WTC11 (cell line): ENCODE data around the gene IFNA16. TPM values are rescaled to one million over a fixed set of nuclear protein-coding genes. Genes with fewer than 3 reads are reported as not detected.
"Not testable (repeated sequence)": the region's sequence is repeated elsewhere in the genome, so short reads cannot be mapped to it uniquely, and the experiment has no call there.

Source experiments
- ATAC-seq: fragments of 200-7000 bp; cut with Tn5 transposase; 2 replicates; pipeline ENCODE4 v1.10.0; 2021; ENCODE audit warnings: mild to moderate bottlenecking, moderate library complexity
- Bru-seq: library from RNA; stranded (reverse); fragments of 400-500 nt; gene quantifications from one replicate; lab custom pipeline; 2021; lab: Mats Ljungman, UMichigan
- CTCF ChIA-PET: fragments of 300-600 bp; sonication (Branson Sonifier 250); formaldehyde crosslinking; loops from one replicate; lab custom pipeline; 2021; ENCODE audit warnings: antibody characterized with exemption; lab: Charles Lee
- POLR2A ChIA-PET: fragments of 350-600 bp; sonication (Branson Sonifier 250); formaldehyde crosslinking; loops from one replicate; lab custom pipeline; 2021; ENCODE audit warnings: antibody characterized with exemption; lab: Charles Lee
- DNase-seq: peaks from one replicate; pipeline ENCODE4 v3.0.0; 2021; ENCODE audit warnings: low spot score
- H3K27ac Mint-ChIP-seq: 2 replicates; pipeline ENCODE4 v1.8.0; 2021; ENCODE audit warnings: mixed read lengths
- H3K27me3 Mint-ChIP-seq: 2 replicates; pipeline ENCODE4 v1.8.0; 2021; ENCODE audit warnings: low read depth, mild to moderate bottlenecking, moderate library complexity, mixed read lengths
- H3K36me3 Mint-ChIP-seq: 2 replicates; pipeline ENCODE4 v1.8.0; 2021; ENCODE audit warnings: mixed read lengths
- H3K4me1 Mint-ChIP-seq: 2 replicates; pipeline ENCODE4 v1.8.0; 2022; ENCODE audit warnings: mixed read lengths
- H3K4me3 Mint-ChIP-seq: 2 replicates; pipeline ENCODE4 v1.8.0; 2021; ENCODE audit warnings: mild to moderate bottlenecking, moderate library complexity, mixed read lengths
- H3K9me3 Mint-ChIP-seq: 2 replicates; pipeline ENCODE4 v1.8.0; 2021; ENCODE audit warnings: mixed read lengths
- ATF1 ChIP-seq: sonication (generic); formaldehyde crosslinking; IDR thresholded peaks from 2 replicates; pipeline ENCODE4 v1.8.1; 2023; ENCODE audit warnings: mild to moderate bottlenecking, moderate library complexity, missing genetic modification reagents
- CREB1 ChIP-seq: sonication (generic); formaldehyde crosslinking; IDR thresholded peaks from 2 replicates; pipeline ENCODE4 v1.8.0; 2023; ENCODE audit warnings: mild to moderate bottlenecking, missing genetic modification reagents
- E2F4 ChIP-seq: sonication (generic); formaldehyde crosslinking; IDR thresholded peaks from 2 replicates; pipeline ENCODE4 v1.8.1; 2022; ENCODE audit warnings: low read depth, mild to moderate bottlenecking, moderate library complexity, missing genetic modification reagents, borderline replicate concordance
- ELF4 ChIP-seq: sonication (generic); formaldehyde crosslinking; IDR thresholded peaks from 2 replicates; pipeline ENCODE4 v1.8.1; 2022; ENCODE audit warnings: low read depth, mild to moderate bottlenecking, moderate library complexity, missing genetic modification reagents
- ETV6 ChIP-seq: sonication (generic); formaldehyde crosslinking; IDR thresholded peaks from 2 replicates; pipeline ENCODE4 v1.8.1; 2022; ENCODE audit warnings: mild to moderate bottlenecking, missing genetic modification reagents
- GABPB1 ChIP-seq: sonication (generic); formaldehyde crosslinking; IDR thresholded peaks from 2 replicates; pipeline ENCODE4 v1.8.1; 2023; ENCODE audit warnings: mild to moderate bottlenecking, missing genetic modification reagents
- GTF2I ChIP-seq: fragments of 250-450 bp; sonication (Bioruptor Pico); conservative IDR thresholded peaks from 2 replicates; pipeline ENCODE4 v1.4.0; 2021; ENCODE audit warnings: mild to moderate bottlenecking
- MAX ChIP-seq: sonication (generic); formaldehyde crosslinking; IDR thresholded peaks from 2 replicates; pipeline ENCODE4 v1.8.0; 2022; ENCODE audit warnings: mild to moderate bottlenecking, missing genetic modification reagents
- MYBL2 ChIP-seq: sonication (generic); formaldehyde crosslinking; IDR thresholded peaks from 2 replicates; pipeline ENCODE4 v1.8.1; 2023; ENCODE audit warnings: mild to moderate bottlenecking, moderate library complexity, missing genetic modification reagents
- RORB ChIP-seq: fragments of 250-450 bp; sonication (Bioruptor Pico); IDR thresholded peaks from 2 replicates; pipeline ENCODE4 v1.9.0; 2021; ENCODE audit warnings: mild to moderate bottlenecking
- SMAD3 ChIP-seq: sonication (generic); formaldehyde crosslinking; IDR thresholded peaks from 2 replicates; pipeline ENCODE4 v1.8.0; 2022; ENCODE audit warnings: missing genetic modification reagents, mild to moderate bottlenecking, borderline replicate concordance
- ZMAT4 ChIP-seq: fragments of 250-450 bp; sonication (Bioruptor Pico); IDR thresholded peaks from 2 replicates; pipeline ENCODE4 v1.9.0; 2021; ENCODE audit warnings: mild to moderate bottlenecking
- ZNF138 ChIP-seq: sonication (generic); formaldehyde crosslinking; conservative IDR thresholded peaks from 2 replicates; pipeline ENCODE4 v1.8.1; 2022; ENCODE audit warnings: mild to moderate bottlenecking, moderate library complexity, missing genetic modification reagents
- ZNF263 ChIP-seq: sonication (generic); formaldehyde crosslinking; IDR thresholded peaks from 2 replicates; pipeline ENCODE4 v1.8.1; 2022; ENCODE audit warnings: low read depth, mild to moderate bottlenecking, moderate library complexity, missing genetic modification reagents
- ZNF281 ChIP-seq: sonication (generic); formaldehyde crosslinking; IDR thresholded peaks from 2 replicates; pipeline ENCODE4 v1.8.0; 2023; ENCODE audit warnings: mild to moderate bottlenecking, missing genetic modification reagents
- ZNF396 ChIP-seq: fragments of 250-450 bp; sonication (Bioruptor Pico); IDR thresholded peaks from 2 replicates; pipeline ENCODE4 v1.8.0; 2021; ENCODE audit warnings: mild to moderate bottlenecking, moderate library complexity, borderline replicate concordance
- ZNF416 ChIP-seq: fragments of 250-450 bp; sonication (Bioruptor Pico); IDR thresholded peaks from 2 replicates; pipeline ENCODE4 v1.9.0; 2021; ENCODE audit warnings: mild to moderate bottlenecking, inconsistent platforms
- ZNF423 ChIP-seq: fragments of 250-450 bp; sonication (Bioruptor Pico); IDR thresholded peaks from 2 replicates; pipeline ENCODE4 v2.1.2; 2022; ENCODE audit warnings: mild to moderate bottlenecking, moderate library complexity
- long read RNA-seq, 3 experiments: library from RNA in 1 of 3; library from capped mRNA in 1 of 3; library from polyadenylated mRNA in 1 of 3; unstranded in 2 of 3; stranded (forward) in 1 of 3; transcript quantifications; one replicate each; pipeline ENCODE4 v2.0.0, GENCODE V29; 2021
- total RNA-seq: library from RNA; stranded (reverse); gene quantifications from 3 replicates; pipeline ENCODE4 v1.2.3, GENCODE V29; 2021

The IFNA16 gene
- total RNA-seq (not detected in 3 replicates), Bru-seq, nascent RNA (not detected)
- long read RNA-seq, experiment 1: 0 reads
- long read RNA-seq, experiment 2: 0 reads
- long read RNA-seq, experiment 3: 0 reads

GRCh38 chr9:21217211-21217610 lies at the start of gene IFNA16:
Gene IFNA16 (minus strand): TSS chr9:21217311. CDS start chr9:21217305, 6 bp downstream.
- H3K4me3 Mint-ChIP-seq, POLR2A ChIA-PET, H3K27ac Mint-ChIP-seq, H3K4me1 Mint-ChIP-seq, DNase-seq, H3K9me3 Mint-ChIP-seq, ATAC-seq, CTCF ChIA-PET, H3K36me3 Mint-ChIP-seq: not testable (repeated sequence)
- H3K27me3 Mint-ChIP-seq: peaks cover 31% of the 10 kb centered on the region

- no peaks in the 10 kb centered on the region for H3K4me1 Mint-ChIP-seq
- no peaks in the 10 kb centered on the region for H3K9me3 Mint-ChIP-seq
- H3K4me3 Mint-ChIP-seq: no peak overlapping the region
- TF ChIP-seq ZNF263 (CRISPR knock-in tag): no peak
- TF ChIP-seq ZNF281 (CRISPR knock-in tag): no peak
- TF ChIP-seq ATF1 (CRISPR knock-in tag): no peak
- no peak for TF ChIP-seq E2F4 (CRISPR knock-in tag)
- no peak for TF ChIP-seq ZMAT4 (CRISPR knock-in tag)
- no peak for TF ChIP-seq RORB (CRISPR knock-in tag)
- TF ChIP-seq ZNF396 (CRISPR knock-in tag): no peak
- no peak for TF ChIP-seq MAX (CRISPR knock-in tag)
- no peak for TF ChIP-seq ETV6
- no peak for TF ChIP-seq MYBL2 (CRISPR knock-in tag)
- no peak for TF ChIP-seq GABPB1 (CRISPR knock-in tag)
- TF ChIP-seq ZNF416: no peak
- no peak for TF ChIP-seq ZNF423 (CRISPR knock-in tag)
- no peak for TF ChIP-seq CREB1 (CRISPR knock-in tag)
- no peak for TF ChIP-seq GTF2I
- TF ChIP-seq SMAD3 (CRISPR knock-in tag): no peak
- no peak for TF ChIP-seq ELF4 (CRISPR knock-in tag)
- TF ChIP-seq ZNF138 (CRISPR knock-in tag): no peak
- CTCF ChIA-PET: interaction anchor here (0.7 to 1.5 kb wide), 2 partner anchors 12 to 131 kb away, joined by 3 to 6 read pairs; no protein-coding TSS in a partner anchor
- H3K27ac Mint-ChIP-seq: no peak overlapping the region
- H3K36me3 Mint-ChIP-seq: no peaks in the 10 kb centered on the region
- POLR2A ChIA-PET: no interaction called here
- peaks cover 94% of the 10 kb centered on the region for H3K27me3 Mint-ChIP-seq
- ATAC-seq: peak; percentile 61
- DNase-seq: no peak
These were observed 48.5 kb upstream of the IFNA16 start for GRCh38 chr9:21265421-21266189.
